CD4-positive, alpha-beta T cell treated with Interleukin-2 at 100 ng/mL for 4 hours (primary cell): ENCODE results near the gene CPEB3.
"Not testable (repeated sequence)": the region's sequence is repeated elsewhere in the genome, so short reads cannot be mapped to it uniquely, and the experiment has no call there.

Experiments
- DNase-seq: peaks from one replicate; pipeline ENCODE4 v3.0.0-alpha.2; 2020; ENCODE audit warnings: low spot score

CPEB3 gene

GRCh38 chr10:92031580-92031979 is 259.3 kb downstream of the CPEB3 start:
- DNase-seq, result no peak

- no peak for DNase-seq
Observed at GRCh38 chr10:92027141-92027540, 263.7 kb downstream of the CPEB3 start.

GRCh38 chr10:92025340-92025739 is 265.5 kb downstream of the CPEB3 start:
- DNase-seq, result not testable (repeated sequence)

- no peak for DNase-seq
Observed at GRCh38 chr10:92024700-92025099, 266.2 kb downstream of the CPEB3 start.

GRCh38 chr10:92014620-92015019 is 276.3 kb downstream of the CPEB3 start:
- DNase-seq, result no peak

GRCh38 chr10:92011560-92012214 is 279.2 kb downstream of the CPEB3 start:
- DNase-seq, result peak; percentile 20

DNA sequence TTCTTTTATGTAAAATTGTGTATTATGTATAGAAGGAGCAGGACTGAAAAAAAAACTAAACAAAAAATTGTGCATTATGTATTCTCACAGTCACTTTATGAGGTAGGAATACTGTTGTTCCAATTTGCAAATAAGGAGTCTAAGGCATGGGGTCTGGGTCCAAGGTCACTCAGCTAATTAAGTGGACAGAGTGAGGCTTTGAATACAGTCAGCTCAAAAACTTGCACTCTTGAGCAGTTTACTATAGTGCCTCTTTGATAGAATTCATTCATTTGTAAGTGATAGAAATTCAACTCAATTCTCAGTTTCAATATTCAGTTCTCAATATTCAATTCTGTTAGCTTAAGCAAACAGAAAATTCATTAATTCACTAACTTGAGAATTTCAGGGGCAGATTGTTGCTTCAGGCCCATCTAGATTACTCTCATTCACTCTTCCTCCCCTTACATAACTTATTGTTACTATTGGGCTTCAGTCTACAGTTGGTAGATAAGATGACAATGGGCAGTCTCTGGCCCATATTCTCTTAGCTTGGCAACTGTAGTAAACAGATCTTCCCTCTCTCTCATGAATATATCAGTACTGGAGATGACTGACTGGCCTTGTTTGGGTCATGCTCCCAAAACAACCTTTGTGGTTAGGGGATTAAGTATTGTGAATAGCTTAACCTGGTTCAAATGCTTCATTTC is 280.7 kb downstream of the CPEB3 start:
- no peak for DNase-seq

- no peak for DNase-seq
Observed at GRCh38 chr10:92009445-92009844, 281.4 kb downstream of the CPEB3 start.

GRCh38 chr10:92005978-92006377 is 284.9 kb downstream of the CPEB3 start:
- DNase-seq, result no peak

GRCh38 chr10:92003258-92003657 is 287.6 kb downstream of the CPEB3 start:
- DNase-seq, result no peak

DNA sequence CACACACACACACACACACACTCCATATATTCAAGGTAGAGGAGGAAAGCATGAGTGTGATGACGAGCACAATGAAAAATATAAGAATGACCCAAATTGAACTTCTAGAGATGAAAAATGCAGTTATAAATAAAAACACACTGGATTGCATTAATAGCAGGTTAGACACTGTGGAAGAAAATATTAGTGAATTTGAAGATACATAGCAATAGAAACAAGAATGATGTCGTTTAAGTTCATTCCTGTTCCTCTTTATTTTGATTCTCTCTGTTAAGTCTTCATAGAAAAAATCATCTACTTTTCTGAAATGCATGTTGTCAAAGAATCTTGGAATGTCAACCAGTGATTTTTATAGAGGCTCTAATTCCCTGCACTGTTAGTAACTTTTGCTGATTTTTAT is 288.9 kb downstream of the CPEB3 start:
- DNase-seq, result no peak

GRCh38 chr10:92001581-92001980 is 289.3 kb downstream of the CPEB3 start:
- no peak for DNase-seq
